Activated CD8-positive, alpha-beta memory T cell treated with anti-CD3 and anti-CD28 coated beads, Interleukin-2, amount 50 U/mL, for 24 hours (primary cell): Measurements from ENCODE around the gene MRPL4.

ENCODE experiments used
- DNase-seq: peaks from one replicate; pipeline ENCODE4 v3.0.0-alpha.2; 2020; ENCODE audit errors: extremely low read depth

Gene MRPL4

DNA sequence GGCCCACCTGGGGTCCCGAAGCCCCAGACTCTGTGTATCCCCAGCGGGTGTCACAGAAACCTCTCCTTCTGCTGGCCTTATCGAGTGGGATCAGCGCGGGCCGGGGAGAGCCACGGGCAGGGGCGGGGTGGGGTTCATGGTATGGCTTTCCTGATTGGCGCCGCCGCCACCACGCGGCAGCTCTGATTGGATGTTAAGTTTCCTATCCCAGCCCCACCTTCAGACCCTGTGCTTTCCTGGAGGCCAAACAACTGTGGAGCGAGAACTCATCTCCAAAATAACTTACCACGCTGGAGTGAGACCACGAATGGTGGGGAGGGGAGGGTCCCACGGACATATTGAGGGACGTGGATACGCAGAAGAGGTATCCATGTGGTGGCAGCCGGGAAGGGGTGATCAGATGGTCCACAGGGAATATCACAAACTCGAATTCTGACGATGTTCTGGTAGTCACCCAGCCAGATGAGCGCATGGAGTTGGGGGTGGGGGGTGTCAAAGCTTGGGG, 36.7 kb downstream of the MRPL4 start:
- DNase-seq: no peak

DNA sequence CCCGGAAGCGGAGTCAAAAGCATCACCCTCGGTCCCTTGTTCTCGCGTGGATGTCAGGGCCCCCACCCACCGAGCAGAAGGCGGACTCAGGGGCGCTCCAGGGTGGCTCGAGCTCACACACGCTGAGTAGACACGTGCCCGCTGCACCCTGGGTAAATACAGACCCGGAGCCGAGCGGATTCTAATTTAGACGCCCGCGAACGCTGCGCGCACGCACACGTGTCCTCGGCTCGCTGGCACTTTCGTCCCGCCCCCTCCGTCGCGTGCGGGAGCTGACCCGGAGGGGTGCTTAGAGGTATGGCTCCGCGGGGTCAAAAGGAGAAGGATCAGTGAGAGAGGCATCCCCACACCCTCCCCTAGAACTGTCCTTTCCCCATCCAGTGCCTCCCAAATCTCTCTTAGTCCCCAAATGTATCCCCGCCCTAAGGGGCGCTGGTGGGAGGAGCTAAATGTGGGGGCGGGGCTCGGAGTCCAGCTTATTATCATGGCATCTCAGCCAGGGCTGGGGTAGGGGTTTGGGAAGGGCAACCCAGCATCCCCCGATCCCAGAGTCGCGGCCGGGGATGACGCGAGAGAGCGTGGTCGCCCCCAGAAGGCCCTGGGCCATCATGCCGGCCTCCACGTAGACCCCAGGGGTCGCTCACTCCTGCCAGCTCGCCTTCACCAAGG, 37.3 kb downstream of the MRPL4 start:
- no peak for DNase-seq

DNA sequence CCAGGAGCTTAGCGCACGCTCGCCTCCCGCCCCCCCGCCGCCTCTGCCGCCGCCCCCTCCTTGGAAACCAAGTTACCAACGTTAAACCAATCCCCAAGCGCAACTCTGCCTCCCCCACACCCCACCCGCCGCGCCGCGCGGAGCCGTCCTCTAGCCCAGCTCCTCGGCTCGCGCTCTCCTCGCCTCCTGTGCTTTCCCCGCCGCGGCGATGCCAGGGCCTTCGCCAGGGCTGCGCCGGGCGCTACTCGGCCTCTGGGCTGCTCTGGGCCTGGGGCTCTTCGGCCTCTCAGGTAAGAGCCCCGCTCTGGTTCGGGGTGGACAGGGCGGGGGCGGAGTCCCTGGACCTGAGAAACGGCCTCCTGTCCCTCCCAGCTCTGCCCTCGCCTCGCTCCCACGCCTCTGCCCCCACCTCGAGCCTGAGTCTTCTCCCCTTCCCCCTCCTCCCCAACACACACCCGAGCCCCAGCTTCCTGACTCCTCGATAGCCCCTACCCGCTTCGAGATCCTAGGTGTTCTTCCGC, 37.9 kb downstream of the MRPL4 start, which contains the start of gene ICAM5:
TSS of gene ICAM5 (plus strand) at position 117 of the 521 bp plus-strand sequence. CDS start at position 209, 92 bp downstream.
- DNase-seq: no peak

DNA sequence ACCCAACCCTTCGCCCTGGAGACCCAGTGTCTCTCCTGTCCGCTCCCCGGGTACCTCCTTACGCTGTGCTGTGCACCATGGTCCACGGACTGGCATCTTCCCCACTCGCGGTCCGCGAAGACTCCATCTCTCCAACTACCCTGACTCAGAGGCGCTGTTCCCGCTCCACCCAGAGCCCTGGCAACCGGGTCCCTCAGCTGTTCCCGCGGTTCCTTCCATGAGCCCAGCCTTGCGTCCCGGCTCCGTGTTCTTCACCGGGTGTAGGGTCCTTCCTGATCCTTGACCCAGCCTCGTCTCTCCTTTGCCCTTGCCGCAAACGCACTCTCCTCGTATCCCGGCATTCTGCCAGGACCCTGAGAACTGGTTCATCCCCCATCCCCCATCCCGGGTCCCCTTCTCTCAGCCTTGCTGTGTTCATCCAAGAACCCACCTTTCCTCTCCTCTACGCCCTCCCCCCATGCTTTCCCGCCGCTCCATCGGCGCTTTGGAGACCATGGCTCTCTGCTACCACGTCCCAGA, 38.4 kb downstream of the MRPL4 start:
- DNase-seq: no peak

DNA sequence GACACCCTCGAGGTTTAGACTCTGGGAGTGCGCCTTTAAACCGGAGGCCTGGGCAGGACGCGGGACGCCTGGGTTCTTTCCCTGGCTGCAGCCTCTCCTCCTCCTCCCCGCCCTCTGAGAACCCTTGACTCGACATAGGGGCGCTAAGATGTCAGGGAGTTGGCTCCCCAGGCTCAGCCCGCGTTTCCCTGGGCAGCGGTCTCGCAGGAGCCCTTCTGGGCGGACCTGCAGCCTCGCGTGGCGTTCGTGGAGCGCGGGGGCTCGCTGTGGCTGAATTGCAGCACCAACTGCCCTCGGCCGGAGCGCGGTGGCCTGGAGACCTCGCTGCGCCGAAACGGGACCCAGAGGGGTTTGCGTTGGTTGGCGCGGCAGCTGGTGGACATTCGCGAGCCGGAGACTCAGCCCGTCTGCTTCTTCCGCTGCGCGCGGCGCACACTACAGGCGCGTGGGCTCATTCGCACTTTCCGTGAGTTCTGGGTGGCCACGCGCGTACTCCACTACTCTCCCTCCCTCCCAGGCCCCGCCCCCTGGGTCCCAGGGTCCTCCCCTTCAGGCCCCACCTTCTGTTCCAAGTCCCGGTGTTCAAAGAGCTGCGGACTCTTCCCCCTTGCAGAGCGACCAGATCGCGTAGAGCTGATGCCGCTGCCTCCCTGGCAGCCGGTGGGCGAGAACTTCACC, 39.0 kb downstream of the MRPL4 start:
- DNase-seq: no peak

DNA sequence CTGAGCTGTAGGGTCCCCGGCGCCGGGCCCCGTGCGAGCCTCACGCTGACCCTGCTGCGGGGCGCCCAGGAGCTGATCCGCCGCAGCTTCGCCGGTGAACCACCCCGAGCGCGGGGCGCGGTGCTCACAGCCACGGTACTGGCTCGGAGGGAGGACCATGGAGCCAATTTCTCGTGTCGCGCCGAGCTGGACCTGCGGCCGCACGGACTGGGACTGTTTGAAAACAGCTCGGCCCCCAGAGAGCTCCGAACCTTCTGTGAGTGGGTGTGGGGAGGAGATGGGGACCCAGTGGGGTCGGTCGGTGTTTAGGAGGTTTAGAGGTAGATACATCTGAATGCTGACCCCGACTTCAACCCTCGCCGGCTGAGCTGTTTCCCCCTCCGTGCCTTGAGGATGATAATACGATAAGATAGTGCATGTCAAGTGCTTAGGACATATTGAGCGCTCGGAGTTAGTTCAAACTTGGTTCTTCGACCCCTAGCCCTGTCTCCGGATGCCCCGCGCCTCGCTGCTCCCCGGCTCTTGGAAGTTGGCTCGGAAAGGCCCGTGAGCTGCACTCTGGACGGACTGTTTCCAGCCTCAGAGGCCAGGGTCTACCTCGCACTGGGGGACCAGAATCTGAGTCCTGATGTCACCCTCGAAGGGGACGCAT, 39.7 kb downstream of the MRPL4 start:
- DNase-seq: no peak

DNA sequence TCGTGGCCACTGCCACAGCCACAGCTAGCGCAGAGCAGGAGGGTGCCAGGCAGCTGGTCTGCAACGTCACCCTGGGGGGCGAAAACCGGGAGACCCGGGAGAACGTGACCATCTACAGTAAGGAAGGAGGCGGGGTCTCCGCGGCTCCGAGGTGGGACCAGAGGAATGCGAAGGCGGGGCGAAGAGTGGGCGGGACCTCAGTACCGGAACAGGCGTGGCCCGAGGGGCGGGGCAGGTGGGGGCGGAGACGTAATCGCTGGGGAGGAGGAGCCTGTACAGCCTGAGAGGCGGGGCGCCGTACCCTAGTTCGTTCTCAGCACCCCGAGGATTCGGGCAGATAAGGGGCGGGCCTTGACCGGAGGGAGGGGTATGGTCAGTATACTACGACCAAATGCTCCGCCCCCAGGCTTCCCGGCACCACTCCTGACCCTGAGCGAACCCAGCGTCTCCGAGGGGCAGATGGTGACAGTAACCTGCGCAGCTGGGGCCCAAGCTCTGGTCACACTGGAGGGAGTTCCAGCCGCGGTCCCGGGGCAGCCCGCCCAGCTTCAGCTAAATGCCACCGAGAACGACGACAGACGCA, 40.3 kb downstream of the MRPL4 start:
- DNase-seq: peak; percentile 40

DNA sequence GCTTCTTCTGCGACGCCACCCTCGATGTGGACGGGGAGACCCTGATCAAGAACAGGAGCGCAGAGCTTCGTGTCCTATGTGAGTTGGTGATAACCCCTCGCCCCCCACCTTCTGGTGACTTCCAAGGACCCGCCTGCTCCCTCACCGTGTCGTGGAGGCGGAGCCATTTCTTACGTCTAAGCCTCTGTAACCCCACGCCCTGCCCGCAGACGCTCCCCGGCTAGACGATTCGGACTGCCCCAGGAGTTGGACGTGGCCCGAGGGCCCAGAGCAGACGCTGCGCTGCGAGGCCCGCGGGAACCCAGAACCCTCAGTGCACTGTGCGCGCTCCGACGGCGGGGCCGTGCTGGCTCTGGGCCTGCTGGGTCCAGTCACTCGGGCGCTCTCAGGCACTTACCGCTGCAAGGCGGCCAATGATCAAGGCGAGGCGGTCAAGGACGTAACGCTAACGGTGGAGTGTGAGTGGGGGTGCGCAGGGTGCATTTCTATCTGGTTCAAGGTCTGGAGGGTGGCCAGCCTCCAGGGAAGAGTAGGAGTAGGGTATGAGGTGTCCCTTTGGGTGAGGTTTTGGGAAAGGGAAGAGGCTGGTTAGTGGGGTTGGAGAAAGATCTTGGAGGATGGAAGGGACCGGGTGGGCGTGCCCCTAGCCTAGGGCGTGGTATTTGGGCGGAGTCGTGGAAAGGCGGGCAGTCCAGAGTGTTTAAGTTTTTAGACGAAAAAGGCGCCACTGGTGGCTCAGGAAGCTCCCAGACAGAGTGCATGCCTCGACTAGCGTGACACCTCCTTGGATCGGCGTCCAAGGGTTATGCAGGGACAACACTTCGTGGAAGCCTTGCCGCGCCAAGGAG, 41.0 kb downstream of the MRPL4 start:
- no peak for DNase-seq

DNA sequence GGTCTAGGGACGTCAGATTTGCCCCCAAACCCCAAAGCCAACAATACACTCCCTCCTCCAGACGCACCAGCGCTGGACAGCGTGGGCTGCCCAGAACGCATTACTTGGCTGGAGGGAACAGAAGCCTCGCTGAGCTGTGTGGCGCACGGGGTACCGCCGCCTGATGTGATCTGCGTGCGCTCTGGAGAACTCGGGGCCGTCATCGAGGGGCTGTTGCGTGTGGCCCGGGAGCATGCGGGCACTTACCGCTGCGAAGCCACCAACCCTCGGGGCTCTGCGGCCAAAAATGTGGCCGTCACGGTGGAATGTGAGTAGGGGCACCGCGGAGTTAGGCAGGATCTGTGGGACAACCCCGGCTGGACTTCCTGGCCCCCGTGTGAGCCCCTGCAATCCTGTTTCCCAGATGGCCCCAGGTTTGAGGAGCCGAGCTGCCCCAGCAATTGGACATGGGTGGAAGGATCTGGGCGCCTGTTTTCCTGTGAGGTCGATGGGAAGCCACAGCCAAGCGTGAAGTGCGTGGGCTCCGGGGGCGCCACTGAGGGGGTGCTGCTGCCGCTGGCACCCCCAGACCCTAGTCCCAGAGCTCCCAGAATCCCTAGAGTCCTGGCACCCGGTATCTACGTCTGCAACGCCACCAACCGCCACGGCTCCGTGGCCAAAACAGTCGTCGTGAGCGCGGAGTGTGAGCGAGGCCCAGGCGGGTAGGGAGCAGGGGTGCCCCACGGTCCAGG, 41.8 kb downstream of the MRPL4 start:
- DNase-seq: no peak

DNA sequence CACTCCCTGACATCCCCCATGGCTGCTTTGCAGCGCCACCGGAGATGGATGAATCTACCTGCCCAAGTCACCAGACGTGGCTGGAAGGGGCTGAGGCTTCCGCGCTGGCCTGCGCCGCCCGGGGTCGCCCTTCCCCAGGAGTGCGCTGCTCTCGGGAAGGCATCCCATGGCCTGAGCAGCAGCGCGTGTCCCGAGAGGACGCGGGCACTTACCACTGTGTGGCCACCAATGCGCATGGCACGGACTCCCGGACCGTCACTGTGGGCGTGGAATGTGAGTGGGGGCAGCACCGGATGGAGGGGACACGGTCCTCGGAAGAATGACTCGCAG, 42.3 kb downstream of the MRPL4 start:
- no peak for DNase-seq

DNA sequence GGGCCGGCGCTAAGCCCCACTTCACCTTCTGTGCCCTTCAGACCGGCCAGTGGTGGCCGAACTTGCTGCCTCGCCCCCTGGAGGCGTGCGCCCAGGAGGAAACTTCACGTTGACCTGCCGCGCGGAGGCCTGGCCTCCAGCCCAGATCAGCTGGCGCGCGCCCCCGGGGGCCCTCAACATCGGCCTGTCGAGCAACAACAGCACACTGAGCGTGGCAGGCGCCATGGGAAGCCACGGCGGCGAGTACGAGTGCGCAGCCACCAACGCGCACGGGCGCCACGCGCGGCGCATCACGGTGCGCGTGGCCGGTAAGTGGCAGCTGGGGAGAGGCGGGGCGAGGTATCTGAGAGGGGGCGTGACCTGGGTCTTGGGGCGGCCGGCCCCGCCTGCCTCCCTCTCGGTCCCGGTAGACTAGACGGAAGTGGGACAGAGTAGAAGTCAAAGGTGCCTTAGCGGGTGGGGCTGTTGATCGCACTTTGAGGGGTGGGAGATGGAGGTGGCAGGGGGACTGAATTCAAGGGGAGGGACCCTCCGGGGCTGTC, 43.4 kb downstream of the MRPL4 start:
- DNase-seq: no peak

DNA sequence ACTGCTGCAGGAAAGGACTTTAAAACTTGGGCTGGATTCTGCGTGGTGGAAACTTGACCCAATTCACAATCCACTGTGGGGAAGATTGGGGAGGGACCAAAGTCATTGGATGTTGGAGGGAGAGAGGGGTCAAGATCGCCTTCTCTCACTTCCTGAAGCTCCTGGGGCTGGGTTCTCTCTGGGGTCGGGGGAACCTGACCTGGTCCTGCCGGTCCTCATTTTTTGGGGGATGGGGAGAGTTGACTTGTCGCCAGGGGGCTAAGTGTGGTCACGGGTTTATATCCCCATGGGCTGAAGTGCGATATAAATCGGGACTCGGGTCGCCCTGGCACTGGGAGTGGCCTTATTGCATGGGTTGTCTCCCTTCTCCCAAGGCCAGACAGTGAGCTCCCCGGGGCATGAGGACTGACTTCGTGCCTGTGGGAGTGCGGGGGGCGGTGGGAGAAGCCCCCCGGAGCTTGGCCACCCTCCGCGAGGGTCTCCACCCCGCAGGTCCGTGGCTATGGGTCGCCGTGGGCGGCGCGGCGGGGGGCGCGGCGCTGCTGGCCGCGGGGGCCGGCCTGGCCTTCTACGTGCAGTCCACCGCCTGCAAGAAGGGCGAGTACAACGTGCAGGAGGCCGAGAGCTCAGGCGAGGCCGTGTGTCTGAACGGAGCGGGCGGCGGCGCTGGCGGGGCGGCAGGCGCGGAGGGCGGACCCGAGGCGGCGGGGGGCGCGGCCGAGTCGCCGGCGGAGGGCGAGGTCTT, 44.0 kb downstream of the MRPL4 start:
- no peak for DNase-seq

DNA sequence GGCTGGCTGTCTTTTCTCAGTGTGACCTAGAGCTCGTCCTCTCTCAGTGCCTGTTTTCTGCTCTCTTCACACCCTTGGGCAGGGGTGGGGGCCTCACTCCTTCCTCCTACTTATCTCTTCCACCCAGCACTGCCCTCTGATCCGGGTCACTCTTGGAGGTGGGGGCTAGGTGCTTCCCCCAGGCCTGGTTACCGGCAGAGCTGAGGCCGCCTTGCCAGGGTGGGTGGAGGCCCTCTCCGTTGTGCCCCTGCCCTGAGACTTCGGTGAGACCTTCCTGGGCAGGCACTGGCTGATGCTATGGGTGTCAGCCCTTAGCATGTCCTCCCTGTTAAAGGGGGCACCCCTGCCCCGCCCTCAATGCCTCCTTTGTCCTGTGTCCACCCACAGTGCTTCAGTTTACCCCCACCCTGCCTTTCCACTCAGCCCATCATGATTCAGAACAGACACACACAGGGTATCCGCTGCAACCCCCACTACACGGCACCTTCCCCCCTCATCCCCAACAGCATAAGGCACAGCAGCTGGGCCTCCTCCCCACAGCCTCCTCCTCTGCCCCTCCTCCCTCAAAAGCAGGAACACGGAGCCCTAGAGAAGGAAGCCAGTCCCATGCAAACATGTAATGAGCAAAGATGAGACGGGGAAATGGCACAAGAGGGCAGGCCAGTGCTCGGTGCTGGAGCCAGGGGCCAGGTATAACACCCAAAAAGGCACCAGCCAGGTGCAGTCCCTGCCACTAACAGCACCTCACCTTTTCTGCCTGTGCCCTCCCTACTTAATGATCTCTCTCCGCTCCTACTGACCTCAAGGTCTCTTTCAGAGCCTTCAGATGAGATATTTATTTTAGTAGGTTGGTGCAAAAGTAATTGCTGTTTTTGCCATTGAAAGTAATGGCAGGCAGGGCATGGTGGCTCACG, 47.8 kb downstream of the MRPL4 start:
- DNase-seq: no peak

DNA sequence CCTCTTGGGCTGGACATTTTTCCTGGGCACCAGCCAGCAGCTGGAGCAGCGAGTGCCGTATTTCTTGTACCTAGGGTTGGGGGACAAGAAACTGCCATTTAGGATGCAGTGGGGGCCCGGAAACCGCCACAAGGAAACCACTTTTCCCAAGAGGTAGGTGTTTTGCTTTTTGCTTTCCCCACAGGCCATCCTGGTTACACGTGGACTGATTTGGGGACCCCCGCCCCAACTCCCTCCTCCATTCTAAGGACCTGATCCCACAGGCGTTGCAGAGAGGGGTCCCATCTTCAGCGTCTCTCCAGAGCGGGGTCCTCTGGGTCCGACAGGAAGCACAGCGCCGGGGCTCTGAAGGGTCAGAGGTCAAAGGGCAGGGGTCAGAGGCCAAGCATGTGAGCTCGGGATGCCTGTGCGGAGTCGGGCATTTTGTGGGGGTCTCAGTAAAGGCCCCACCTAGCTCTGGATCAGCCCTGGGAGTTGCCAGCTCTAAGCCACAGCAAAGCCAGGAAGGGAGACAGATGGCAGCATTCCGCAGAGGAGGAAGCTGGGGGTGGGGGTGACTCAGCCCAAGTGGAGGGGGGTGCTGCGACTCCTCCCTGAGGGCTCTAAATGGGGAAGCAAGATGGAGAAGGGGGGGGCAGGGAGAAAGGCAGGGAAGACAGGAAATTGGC, 53.3 kb downstream of the MRPL4 start:
- DNase-seq: no peak

DNA sequence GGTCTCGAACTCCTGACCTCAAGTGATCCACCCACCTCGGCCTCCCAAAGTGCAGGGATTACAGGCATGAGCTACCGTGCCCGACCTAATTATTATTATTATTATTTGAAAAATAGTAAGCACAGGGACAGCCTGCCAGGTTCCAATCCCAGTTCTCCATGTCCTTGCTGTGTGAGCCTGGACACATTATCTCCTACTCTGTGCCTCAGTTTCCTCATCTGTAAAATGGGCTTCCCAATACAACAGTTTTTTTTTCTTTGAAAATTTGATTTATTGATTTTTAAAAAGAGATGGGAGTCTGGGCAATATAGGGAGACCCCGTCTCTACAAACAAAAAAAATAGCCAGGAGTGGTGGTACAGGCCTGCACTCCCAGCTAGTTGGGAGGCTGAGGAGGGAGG, 54.3 kb downstream of the MRPL4 start:
- no peak for DNase-seq

DNA sequence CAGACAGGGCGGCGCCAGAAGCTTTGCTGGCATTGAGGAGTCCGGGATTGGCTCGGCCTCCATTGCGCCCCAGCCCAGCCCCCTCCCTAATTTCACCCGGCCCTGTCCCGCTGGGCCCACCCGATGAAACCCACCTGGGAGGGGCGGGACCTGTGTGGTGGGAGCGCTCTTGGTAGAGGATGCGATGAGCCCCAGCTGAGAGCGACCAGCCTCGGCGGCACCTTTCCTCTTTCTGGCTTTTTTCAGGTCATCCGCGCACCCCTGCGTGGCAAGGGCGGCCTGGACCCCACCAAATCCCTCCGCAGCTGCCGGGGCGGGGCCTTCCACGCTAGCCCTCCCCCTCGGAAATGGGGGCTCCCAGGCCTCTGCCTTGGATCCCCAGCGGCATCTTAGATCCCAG, 57.4 kb downstream of the MRPL4 start, which contains the start of gene ZGLP1:
TSS of gene ZGLP1 (minus strand) at position 393 of the 400 bp plus-strand sequence.
- no peak for DNase-seq
